Keratinocyte (primary cell): ENCODE results near the gene NXT1. TPM values are rescaled to one million over a fixed set of nuclear protein-coding genes. Genes with fewer than 3 reads are reported as not detected.
A peak's percentile ranks its signal among the peaks of the same experiment; 100 is the strongest.

ENCODE experiments used
- DNase-seq: peaks from one replicate; pipeline ENCODE4 v3.0.0-alpha.2; 2011; ENCODE audit warnings: low read depth, missing footprints, low spot score
- FAIRE-seq: peaks from 2 replicates; lab custom pipeline; 2011; peaks lifted over from hg19 to GRCh38; lab: Jason Lieb, UNC
- H2AFZ ChIP-seq: 2 replicates; pipeline ENCODE4 v1.6.0; 2012; ENCODE audit warnings: low read length, control low read depth, inconsistent platforms; ENCODE audit not compliant: control insufficient read depth
- H3K27ac ChIP-seq: 2 replicates; pipeline ENCODE4 v1.5.1; 2011; ENCODE audit warnings: low read length; ENCODE audit not compliant: control insufficient read depth, insufficient read depth
- H3K27me3 ChIP-seq: 3 replicates; pipeline ENCODE4 v1.6.0; 2011; ENCODE audit warnings: low read length; ENCODE audit not compliant: control insufficient read depth, insufficient read depth; ENCODE audit errors: extremely low read depth
- H3K36me3 ChIP-seq, 2 experiments: 2 replicates in 1 of 2; 3 replicates in 1 of 2; pipeline ENCODE4 v1.5.1; 2011; ENCODE audit warnings: low read length in 2 of 2, mild to moderate bottlenecking in 1 of 2; ENCODE audit not compliant: control insufficient read depth in 2 of 2, insufficient read depth in 2 of 2; ENCODE audit errors: extremely low read depth in 1 of 2
- H3K4me1 ChIP-seq: 3 replicates; pipeline ENCODE4 v1.5.1; 2011; ENCODE audit warnings: low read length; ENCODE audit not compliant: control insufficient read depth, insufficient read depth; ENCODE audit errors: extremely low read depth
- H3K4me2 ChIP-seq: 3 replicates; pipeline ENCODE4 v1.6.0; 2011; ENCODE audit warnings: low read depth, low read length; ENCODE audit not compliant: control insufficient read depth, insufficient read depth; ENCODE audit errors: extremely low read depth
- H3K4me3 ChIP-seq, 3 experiments: fragments of 200-600 bp in 1 of 3; sonication (generic) in 1 of 3; 2 replicates in 2 of 3; 3 replicates in 1 of 3; pipeline ENCODE4 v1.5.1; 2011 to 2016; ENCODE audit warnings: low read length in 3 of 3, mild to moderate bottlenecking in 3 of 3, control low read depth in 2 of 3, inconsistent platforms in 1 of 3, low read depth in 1 of 3, mixed read lengths in 1 of 3, mixed run types in 1 of 3, moderate library complexity in 1 of 3; ENCODE audit not compliant: control insufficient read depth in 2 of 3, insufficient read depth in 2 of 3; ENCODE audit errors: extremely low read depth in 1 of 3
- H3K79me2 ChIP-seq: 2 replicates; pipeline ENCODE4 v1.6.0; 2012; ENCODE audit warnings: low read length; ENCODE audit not compliant: control insufficient read depth, insufficient read depth
- H3K9ac ChIP-seq: 3 replicates; pipeline ENCODE4 v1.6.0; 2011; ENCODE audit warnings: low read length; ENCODE audit not compliant: control insufficient read depth, insufficient read depth; ENCODE audit errors: extremely low read depth
- H3K9me1 ChIP-seq: 3 replicates; pipeline ENCODE4 v1.6.0; 2011; ENCODE audit warnings: low read length; ENCODE audit not compliant: control insufficient read depth, insufficient read depth; ENCODE audit errors: extremely low read depth
- H3K9me3 ChIP-seq: 2 replicates; pipeline ENCODE4 v1.5.1; 2012; ENCODE audit warnings: low read depth, low read length; ENCODE audit not compliant: control insufficient read depth
- H4K20me1 ChIP-seq: 3 replicates; pipeline ENCODE4 v1.6.0; 2011; ENCODE audit warnings: low read length; ENCODE audit not compliant: control insufficient read depth, insufficient read depth; ENCODE audit errors: extremely low read depth
- CTCF ChIP-seq, 3 experiments: IDR thresholded peaks in 1 of 3; conservative IDR thresholded peaks in 1 of 3; optimal IDR thresholded peaks in 1 of 3; 2 replicates in 2 of 3; 3 replicates in 1 of 3; pipeline versions ENCODE3 to v1.5.1; 2011; ENCODE audit warnings: low read length in 3 of 3, mild to moderate bottlenecking in 3 of 3, moderate library complexity in 2 of 3, control low read depth in 1 of 3, inconsistent platforms in 1 of 3; ENCODE audit not compliant: insufficient read depth in 2 of 3; ENCODE audit errors: extremely low read depth in 1 of 3
- EZH2 ChIP-seq: IDR thresholded peaks from one replicate; pipeline ENCODE4 v1.6.1; 2012; ENCODE audit warnings: inconsistent platforms, mild to moderate bottlenecking, low read length, moderate library complexity
- dilution Hi-C: fragments of 300-500 bp; cut with MboI; formaldehyde crosslinking; loops from one replicate; pipeline ENCODE4 v1.7.0; 2020; ENCODE audit warnings: low sequenced_read_pairs; ENCODE audit not compliant: extremely low pct_ligation_motif_present
- polyA plus RNA-seq, 5 experiments: library from polyadenylated mRNA; depleted of rRNA in 3 of 5; stranded (reverse) in 3 of 5; stranded (forward) in 1 of 5; unstranded in 1 of 5; fragments of >200 nt; gene quantifications; 1 replicate in 1 of 5; 2 replicates in 3 of 5; 3 replicates in 1 of 5; pipeline versions ENCODE4 v1.2.1 to v1.2.3, GENCODE V29; 2011 to 2012; ENCODE audit warnings: missing spikeins in 2 of 5, low read depth in 1 of 5, low replicate concordance in 1 of 5

The NXT1 gene
- polyA plus RNA-seq, 1 donor (not counting 4 experiments of a cell fraction or from before 2014, with no cell fraction given), result 25.8 TPM

GRCh38 chr20:23358563-23358906, 7.9 kb downstream of the NXT1 start:
- no peak for FAIRE-seq
- Histone ChIP-seq H4K20me1 (peaks cover 3% of the 10 kb centered on the region), H3K9ac (peak overlapping the region; percentile 38), H3K4me2 (peak overlapping the region; percentile 68), H3K4me1 (peaks cover 25% of the 10 kb centered on the region), H3K27me3 (no peaks in the 10 kb centered on the region), H3K4me3 (peak overlapping the region in 2 of 3 experiments; percentile 31 to 62), H3K27ac (peak overlapping the region; percentile 60), H2AFZ (peak overlapping the region; percentile 72), H3K36me3 (peaks cover 8% of the 10 kb centered on the region in 2 experiments), H3K79me2 (peaks cover 36% of the 10 kb centered on the region), H3K9me3 (no peaks in the 10 kb centered on the region), H3K9me1 (no peaks in the 10 kb centered on the region)
- no peak for TF ChIP-seq EZH2
- TF ChIP-seq CTCF (optimal IDR thresholded peaks at IDR 0.05 in 1 of 3, IDR thresholded peaks at IDR 0.05 in 1 of 3, conservative IDR thresholded peaks at IDR 0.05 in 1 of 3; ENCODE audit: extremely low read depth in 1 of 3, insufficient read depth in 2 of 3, low read length in 3 of 3), result no peak
- dilution Hi-C loops, result no loop called here
- no peak for DNase-seq

- H3K9ac ChIP-seq, result no peak overlapping the region
- dilution Hi-C loops, result no loop called here
- TF ChIP-seq CTCF (optimal IDR thresholded peaks at IDR 0.05 in 1 of 3, IDR thresholded peaks at IDR 0.05 in 1 of 3, conservative IDR thresholded peaks at IDR 0.05 in 1 of 3; ENCODE audit: extremely low read depth in 1 of 3, insufficient read depth in 2 of 3, low read length in 3 of 3) (no peak), EZH2 (no peak)
- peaks cover 36% of the 10 kb centered on the region for H3K79me2 ChIP-seq
- peaks cover 26% of the 10 kb centered on the region for H3K4me1 ChIP-seq
- DNase-seq (no peak), FAIRE-seq (no peak)
- peaks cover 3% of the 10 kb centered on the region for H4K20me1 ChIP-seq
- no peak overlapping the region for H3K4me3 ChIP-seq
- no peak overlapping the region for H2AFZ ChIP-seq
- H3K27ac ChIP-seq, result peak overlapping the region; percentile 60
- peak overlapping the region; percentile 68 for H3K4me2 ChIP-seq
- H3K9me1 ChIP-seq, result no peaks in the 10 kb centered on the region
- peaks cover 3 to 8% of the 10 kb centered on the region in 2 experiments for H3K36me3 ChIP-seq
- no peaks in the 10 kb centered on the region for H3K27me3 ChIP-seq
- no peaks in the 10 kb centered on the region for H3K9me3 ChIP-seq
Observed at GRCh38 chr20:23358923-23359593, 8.5 kb downstream of the NXT1 start.
